Glomerular visceral epithelial cell (primary cell): Measurements from ENCODE around the gene PACS1.
"Not testable (repeated sequence)": the region's sequence is repeated elsewhere in the genome, so short reads cannot be mapped to it uniquely, and the experiment has no call there.

Experiments used
- DNase-seq: peaks from one replicate; pipeline ENCODE4 v3.0.0-alpha.2; 2016; ENCODE audit errors: extremely low spot score

The PACS1 gene

DNA sequence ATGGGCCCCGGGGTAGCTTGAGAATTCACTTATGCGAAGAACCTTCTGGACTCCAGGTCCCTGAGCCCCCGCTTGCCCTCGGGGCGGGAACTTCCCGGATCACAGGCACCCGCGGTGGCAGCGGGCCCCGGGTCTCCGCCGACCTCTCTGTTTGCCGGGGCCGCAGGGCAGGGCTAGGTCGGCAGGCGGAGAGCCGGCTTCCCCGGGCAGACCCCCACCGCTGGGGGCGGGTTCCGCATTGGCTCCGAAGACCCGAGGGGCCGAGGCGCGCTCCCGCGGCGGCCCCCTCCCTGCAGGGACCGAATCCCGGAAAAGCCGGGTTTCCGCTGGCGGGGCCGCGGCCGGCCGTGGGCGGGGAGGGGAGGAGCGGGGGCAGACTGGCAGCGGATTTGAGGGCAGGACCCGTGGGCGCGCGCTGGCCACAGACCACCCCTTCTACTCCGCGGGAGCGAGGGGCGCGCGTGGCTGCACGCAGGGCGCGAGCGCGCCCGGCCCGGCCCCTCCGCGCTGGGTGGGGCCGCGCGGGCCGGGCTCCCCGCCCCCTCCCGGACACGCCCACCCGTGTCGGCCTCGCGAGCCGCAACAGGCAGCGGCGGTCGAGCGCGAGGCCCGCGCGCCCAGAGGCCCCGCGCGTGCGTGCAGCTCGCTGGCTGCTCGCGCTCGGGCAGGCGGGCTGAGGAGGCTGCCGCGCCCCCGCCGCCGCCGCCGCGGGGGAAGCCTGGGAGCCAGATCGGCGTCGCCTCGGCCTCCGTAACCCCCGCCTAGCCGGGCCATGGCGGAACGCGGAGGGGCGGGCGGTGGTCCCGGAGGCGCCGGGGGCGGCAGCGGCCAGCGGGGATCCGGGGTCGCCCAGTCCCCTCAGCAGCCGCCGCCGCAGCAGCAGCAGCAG, at the start of gene PACS1:
PACS1 (plus strand) TSS at position 558 of the 889 bp plus-strand sequence; CDS start at position 773, 215 bp downstream.
- DNase-seq: peak; percentile 90

DNA sequence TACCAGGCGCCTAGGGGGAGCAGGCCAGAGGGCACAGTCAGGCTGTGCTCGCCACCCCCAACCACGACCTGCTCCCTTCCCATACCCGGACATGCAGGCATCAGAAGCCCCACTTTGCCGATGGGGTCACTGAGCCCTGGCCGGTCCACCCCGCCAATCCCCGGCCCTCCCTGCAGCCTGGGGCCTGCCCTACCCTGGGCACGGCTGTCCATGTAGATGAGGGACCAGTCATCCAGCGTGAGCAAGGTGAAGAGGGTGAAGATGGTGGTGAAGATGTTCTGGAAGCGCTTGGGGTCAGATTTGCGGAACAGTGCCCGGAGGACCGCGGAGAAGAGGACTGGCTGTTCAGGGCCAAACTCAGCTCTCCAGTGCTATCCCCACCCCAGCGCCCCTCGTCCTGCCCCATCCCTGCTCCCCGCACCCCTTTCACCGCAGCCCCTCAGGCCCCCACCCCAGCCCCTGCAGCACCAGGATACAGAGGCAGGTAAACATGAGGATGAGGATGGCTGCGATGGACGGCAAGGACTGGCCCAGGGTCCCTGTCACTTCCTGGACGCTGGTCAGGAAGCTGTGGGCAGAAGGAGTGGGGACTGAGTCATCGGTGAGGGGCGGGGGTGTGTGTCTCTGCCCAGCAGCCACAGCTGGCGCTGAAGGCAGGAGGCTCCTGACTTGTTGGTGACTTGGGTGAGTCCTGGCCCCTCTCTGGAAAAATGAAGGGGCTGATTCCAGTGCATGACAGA, 49.3 kb upstream of the PACS1 start:
- DNase-seq: peak; percentile 86

GRCh38 chr11:66022401-66023185, 47.5 kb upstream of the PACS1 start:
- peak; percentile 67 for DNase-seq

DNA sequence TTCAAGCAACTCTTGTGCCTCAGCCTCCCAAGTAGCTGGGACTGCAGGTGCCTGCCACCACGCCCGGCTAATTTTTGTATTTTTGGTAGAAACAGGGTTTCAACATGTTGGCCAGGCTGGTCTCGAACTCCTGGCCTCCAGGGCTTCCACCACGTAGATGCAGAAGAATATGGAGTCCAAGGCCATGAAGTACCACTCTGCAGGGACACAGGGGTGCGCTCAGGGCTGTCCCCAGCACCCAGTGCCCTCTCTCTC, 47.0 kb upstream of the PACS1 start:
- DNase-seq: not testable (repeated sequence)

- no peak for DNase-seq
Measured at GRCh38 chr11:66026017-66026529, 44.0 kb upstream of the PACS1 start, which contains the start of gene CATSPER1. Gene CATSPER1, minus strand, starts transcription at chr11:66026479. Its CDS starts 100 bp downstream, at chr11:66026379.

- no peak for DNase-seq
Measured at GRCh38 chr11:66032957-66033735, 36.9 kb upstream of the PACS1 start.

DNA sequence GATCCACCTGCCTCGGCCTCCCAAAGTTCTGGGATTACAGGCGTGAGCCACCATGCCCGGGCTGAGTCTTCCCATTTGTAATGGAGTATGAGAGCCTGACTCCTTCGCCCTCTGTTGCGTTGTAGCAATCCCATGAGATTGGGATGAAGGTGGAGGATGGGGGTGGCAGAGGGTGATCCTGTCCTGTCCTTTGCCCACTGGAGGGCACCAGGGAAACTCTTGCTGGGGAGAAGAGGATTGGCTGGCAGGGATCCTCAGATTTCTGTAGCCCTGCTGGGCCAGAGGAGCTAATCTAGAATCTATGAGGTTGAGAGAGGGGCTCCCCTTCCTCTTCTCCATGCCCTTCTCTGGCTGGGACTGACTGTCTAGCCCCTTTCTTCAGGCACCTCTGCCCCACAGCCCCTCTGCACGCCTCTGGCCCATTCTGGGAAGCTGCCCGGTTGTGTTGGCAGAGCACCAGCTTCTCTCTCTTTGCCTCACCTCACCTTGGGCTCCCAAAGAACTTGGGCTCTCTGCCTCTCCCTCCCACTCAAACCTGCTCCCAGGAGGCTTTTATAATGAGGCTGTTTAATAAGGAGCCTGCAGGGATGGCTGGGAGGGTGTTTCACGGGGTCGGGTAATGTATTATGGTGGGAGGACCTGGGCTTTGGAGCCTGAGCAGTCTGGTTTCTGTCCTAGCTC, 34.3 kb upstream of the PACS1 start:
- DNase-seq: no peak

GRCh38 chr11:66036334-66036710, 33.8 kb upstream of the PACS1 start:
- no peak for DNase-seq

DNA sequence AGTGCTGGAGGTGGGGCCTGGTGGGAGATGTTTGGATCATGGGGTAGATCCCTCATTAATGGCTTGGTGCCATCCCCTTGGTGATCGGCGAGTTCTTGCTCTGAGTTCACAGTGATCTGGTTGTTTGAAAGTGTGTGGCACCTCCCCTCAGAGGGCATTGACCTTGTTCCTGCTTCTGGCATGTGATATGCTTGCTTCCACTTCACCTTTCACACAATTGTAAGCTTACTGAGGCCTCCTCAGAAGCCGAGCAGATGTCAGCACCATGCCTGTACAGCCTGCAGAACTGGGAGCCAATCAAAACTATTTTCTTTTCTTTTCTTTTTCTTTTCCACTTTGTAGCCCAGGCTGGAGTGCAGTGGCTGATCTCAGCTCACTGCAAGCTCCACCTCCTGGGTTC, 32.7 kb upstream of the PACS1 start:
- DNase-seq: no peak

- no peak for DNase-seq
Measured at GRCh38 chr11:66039765-66040164, 30.3 kb upstream of the PACS1 start.

- DNase-seq: no peak
Measured at GRCh38 chr11:66042227-66042995, 27.7 kb upstream of the PACS1 start.

DNA sequence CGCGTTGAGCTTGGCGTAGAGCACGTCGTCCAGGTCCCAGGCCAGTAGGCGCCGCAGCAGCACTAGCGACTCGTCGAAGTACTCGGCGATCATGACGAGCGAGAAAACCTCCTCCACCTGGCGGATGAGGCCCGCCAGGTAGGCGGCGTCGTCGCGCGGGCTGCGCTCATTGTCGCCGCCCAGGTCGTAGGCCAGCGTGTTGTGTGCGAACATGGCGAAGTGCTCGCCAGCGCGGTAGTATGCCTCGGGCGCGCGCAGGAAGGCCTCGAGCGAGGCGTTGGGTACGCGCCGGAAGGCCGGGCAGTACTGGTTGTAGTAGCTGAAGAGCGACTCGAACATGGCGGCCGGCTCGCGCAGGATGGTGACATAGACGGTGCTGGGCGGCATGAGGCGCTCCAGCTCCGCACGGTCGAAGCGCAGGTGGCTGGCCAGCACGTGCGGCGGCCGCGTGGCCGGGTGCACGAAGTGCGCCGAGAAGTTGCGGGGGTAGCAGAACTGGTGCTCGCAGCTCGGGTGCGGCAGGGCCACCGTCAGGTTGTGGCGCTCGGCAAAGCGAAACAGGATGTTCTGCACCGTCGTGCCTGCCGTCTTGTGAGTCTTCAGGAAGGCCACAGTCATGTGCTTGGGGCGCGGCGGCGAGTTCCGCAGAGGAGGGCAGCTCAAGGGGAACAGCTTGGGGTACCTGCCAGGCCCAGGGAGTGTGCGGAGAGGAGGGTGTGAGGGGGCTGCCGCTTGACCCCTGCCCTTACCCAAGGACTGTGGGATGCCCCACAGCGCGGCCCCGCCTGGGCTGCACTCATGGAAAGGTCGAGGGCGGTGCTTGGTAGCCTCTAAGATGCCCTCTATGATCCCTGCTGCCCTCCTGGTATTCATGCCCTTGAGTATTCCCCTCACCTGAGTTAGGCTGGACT, 26.8 kb upstream of the PACS1 start:
- no peak for DNase-seq

- DNase-seq: no peak
Measured at GRCh38 chr11:66044757-66045156, 25.3 kb upstream of the PACS1 start.

DNA sequence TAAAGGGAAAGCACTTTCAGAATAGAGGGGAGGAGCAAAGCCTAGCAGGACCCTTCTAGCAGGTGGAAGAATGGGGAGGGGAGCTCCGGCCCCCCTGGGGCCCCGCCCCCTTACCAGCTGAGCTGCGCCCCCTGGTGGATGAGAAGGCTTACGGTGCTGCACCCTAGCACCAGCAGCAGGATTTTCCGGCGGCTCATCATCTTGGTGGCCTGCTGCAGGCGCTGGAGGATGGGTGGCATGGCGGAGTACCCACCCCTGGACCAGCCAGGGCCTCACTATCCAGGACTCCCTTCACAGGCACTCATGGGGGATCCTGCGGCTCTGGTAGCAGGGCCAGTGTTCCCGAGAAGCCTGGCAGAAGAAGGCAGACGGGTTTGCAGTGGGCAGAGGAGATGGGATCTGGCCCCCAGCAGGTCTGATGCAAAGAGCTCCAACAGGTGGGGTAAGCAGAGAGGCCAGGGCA, 24.9 kb upstream of the PACS1 start:
- peak; percentile 68 for DNase-seq

DNA sequence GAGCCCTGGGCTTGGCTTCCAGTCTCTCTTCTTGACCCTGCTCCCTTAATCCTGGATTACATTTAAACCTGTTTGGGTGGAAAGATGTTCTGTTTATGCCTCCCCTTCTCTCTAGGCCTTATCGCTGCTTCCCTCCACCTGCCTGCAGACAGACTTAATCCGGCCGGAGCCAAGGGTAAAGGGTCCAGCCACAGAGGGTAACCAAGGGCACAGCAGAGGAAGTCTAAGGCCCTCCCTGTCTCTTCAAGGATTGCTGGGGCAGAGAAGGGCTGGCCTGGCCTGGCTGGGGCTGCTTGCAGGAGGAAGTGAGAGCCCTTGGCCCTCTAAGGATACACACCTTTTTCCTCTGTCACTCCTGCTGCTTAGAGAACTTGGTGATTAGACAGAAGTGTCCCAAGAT, 23.2 kb upstream of the PACS1 start:
- no peak for DNase-seq

DNA sequence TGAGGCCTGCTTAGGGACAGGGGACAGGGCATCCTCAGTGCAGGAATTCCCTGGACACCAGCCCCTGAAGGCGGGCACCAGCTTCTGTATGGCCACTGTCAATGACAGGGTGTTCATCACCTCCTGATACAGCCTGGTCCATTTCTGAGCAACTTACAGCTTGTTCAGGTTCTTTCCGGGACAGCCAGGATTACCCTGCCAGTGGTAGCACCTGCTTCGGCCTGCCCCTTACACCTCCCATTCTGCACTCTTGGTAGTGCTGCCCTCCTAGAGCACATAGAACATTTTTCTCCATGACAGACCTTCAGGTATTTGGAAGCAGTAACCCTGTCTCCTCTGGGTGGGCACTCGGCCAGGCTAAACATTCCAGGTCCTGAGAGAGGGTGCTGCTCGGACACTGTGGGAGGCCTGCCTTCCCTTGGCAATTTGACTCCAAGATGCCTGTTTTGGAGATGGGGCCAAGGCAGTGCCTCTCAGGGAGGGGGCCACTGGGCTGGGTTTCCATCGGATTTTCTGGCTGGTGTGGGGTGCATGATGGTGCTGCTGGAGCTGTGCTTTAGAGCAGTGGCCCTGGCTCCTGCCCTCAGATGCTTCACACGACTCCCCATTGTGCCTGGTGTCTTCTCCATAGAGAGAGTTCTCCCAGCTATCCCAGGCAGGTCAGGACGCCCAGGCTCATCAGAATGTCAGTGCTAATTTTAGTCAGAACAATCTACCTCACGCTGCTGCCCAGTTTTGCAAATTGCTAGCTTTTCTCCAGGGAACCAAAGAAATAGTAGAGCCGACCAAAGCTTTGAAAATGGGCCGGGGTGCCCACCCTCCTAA, 22.3 kb upstream of the PACS1 start:
- DNase-seq: peak; percentile 77

GRCh38 chr11:66048547-66049323, 21.3 kb upstream of the PACS1 start, which contains the start of gene GAL3ST3:
Gene GAL3ST3, minus strand, starts transcription at chr11:66049161. Its CDS starts 3,746 bp downstream, at chr11:66045415.
- DNase-seq: no peak
